Heart right ventricle (tissue), 16 donors: Measurements from ENCODE around the gene SERPINA5. TPM values are rescaled to one million over a fixed set of nuclear protein-coding genes. Genes with fewer than 3 reads are reported as not detected.

ENCODE experiments used
- ATAC-seq, 8 donors: fragments of 200-7000 bp; cut with Tn5 transposase; one replicate each; pipeline ENCODE4 v1.9.1; 2020; ENCODE audit warnings: mild to moderate bottlenecking in 8 of 8, moderate library complexity in 8 of 8, moderate number of reproducible peaks in 1 of 8
- DNase-seq, 2 donors: peaks; one replicate each; pipeline ENCODE4 v3.0.0-alpha.2; 2020
- H3K27ac ChIP-seq, 10 donors: fragments of 200-600 bp; sonication (generic) in 2 of 10; one replicate each; pipeline versions ENCODE4 v1.5.0 to v1.8.0; 2020 to 2022; ENCODE audit warnings: mild to moderate bottlenecking in 3 of 10
- H3K27me3 ChIP-seq, 7 donors: fragments of 200-600 bp; one replicate each; pipeline ENCODE4 v1.8.0; 2021 to 2022; ENCODE audit warnings: mild to moderate bottlenecking in 2 of 7
- H3K36me3 ChIP-seq, 9 donors: fragments of 200-600 bp; sonication (generic) in 1 of 9; one replicate each; pipeline versions ENCODE4 v1.5.0 to v1.8.0; 2020 to 2022; ENCODE audit warnings: mild to moderate bottlenecking in 2 of 9
- H3K4me1 ChIP-seq, 9 donors: fragments of 200-600 bp; sonication (generic) in 1 of 9; one replicate each; pipeline versions ENCODE4 v1.5.0 to v1.8.0; 2020 to 2022; ENCODE audit warnings: mild to moderate bottlenecking in 4 of 9
- H3K4me3 ChIP-seq, 10 donors: fragments of 200-600 bp; sonication (generic) in 2 of 10; one replicate each; pipeline versions ENCODE4 v1.5.0 to v1.8.0; 2020 to 2022; ENCODE audit warnings: mild to moderate bottlenecking in 7 of 10, moderate library complexity in 2 of 10
- H3K9me3 ChIP-seq, 11 donors: fragments of 200-600 bp in 10 of 11; sonication (generic) in 2 of 11; one replicate each; pipeline versions ENCODE4 v1.5.0 to v1.8.0; 2013 to 2022; ENCODE audit warnings: mild to moderate bottlenecking in 2 of 11, control low read depth in 1 of 11, moderate library complexity in 1 of 11
- WGBS, 2 donors: extraction: QIAGEN DNeasy Blood & Tissue Kit; methylation state at CpG; one replicate each; pipeline ENCODE4 v1.1.7; 2013; ENCODE audit warnings: inconsistent platforms in 1 of 2; 5-methylcytosine and 5-hydroxymethylcytosine counted together
- intact Hi-C, 10 donors: fragments of 100-400 bp; cut with DNase I; formaldehyde crosslinking; loops; one replicate each; pipeline versions ENCODE4 v1.11.1 to v1.14.2; 2022
- polyA plus RNA-seq, 2 donors: library from polyadenylated mRNA; stranded (reverse); fragments of 200-250 nt; gene quantifications; one replicate each; pipeline ENCODE4 v1.2.3, GENCODE V29; 2013
- total RNA-seq, 10 donors: library from RNA; stranded (reverse); fragmentation: NEBNext Ultra II Directional in 3 of 10; extraction: Animal tissue kit (Norgen Biotek cat#: 25700) in 3 of 10; gene quantifications; one replicate each; pipeline versions ENCODE4 v1.2.1 to v1.2.4, GENCODE V29; 2021 to 2023
- TF ChIP-seq, protein P1 (sequence below), 9 donors: fragments of 200-600 bp; sonication (generic) in 2 of 9; IDR thresholded peaks; one replicate each; pipeline versions ENCODE4 v1.5.0 to v1.8.0; 2021 to 2022; ENCODE audit warnings: antibody characterized with exemption in 9 of 9, mild to moderate bottlenecking in 5 of 9, moderate library complexity in 1 of 9
- donor health status: Arrhythmogenic right ventricular cardiomyopathy.
- donor health status: ischemic (EF 13 %, LVEDD 7.1; RV severe dilation, severe dysfunction).
- donor health status: healthy with polysubstance abuse.
- donor health status: DM: no; HTN: yes; CAD: no.
- donor health status: DM: no; HTN: no; CAD: no.
- donor health status: ischemic (EF 25% LVEDD 6.9; RV normal size, moderate dysfunction).
- donor health status: ischemic (EF 25% LVEDD 5.7; RV mildly dilated, moderate dysfunction).
- donor health status: healthy.
- donor health status: DM: yes; HTN: yes; CAD: no.
- donor health status: Ischemic cardiomyopathy.
- donor health status: ischemic (EF 35%, LVEDD 5.7; RV mildly dilated, moderate dysfunction).
- donor health status: nonischemic (EF 11% LVEDD 7.7; RV severe dilation, severe dysfunction).
- donor health status: DM: yes; HTN: yes; CAD: no.
- donor health status: PGD.
- donor health status: ischemic (EF 29% LVEDD 5.4; RV normal size, mild dysfunction).
- donor health status: nonischemic (EF 23%, LVEDD 6.1; RV moderate dilation, normal function).

Gene SERPINA5
- total and polyA plus RNA-seq, 12 donors: 0.28 to 4.9 (median 1.4) TPM

DNA sequence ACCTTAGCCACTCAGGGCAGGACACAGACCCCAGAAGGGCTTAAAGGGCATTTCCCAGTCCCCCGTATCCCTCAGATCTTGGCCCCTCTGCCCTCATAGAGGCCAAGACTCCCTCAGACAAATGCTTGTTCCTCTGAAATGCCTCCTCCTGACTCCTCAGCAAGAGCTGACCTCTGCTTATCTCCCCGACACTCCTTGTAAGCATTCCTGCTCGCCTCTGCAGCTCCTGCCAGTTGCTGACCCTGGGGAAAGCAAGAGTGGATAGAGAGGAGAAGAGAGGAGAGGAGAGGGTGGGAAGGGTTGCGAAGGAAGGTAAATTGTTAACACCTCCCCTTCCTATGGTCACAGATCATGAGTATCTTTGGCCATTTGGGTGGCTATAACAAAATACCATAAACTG is 7.1 kb downstream of the SERPINA5 start:
- no peak for DNase-seq
- intact Hi-C loops: no loop called here
- Histone ChIP-seq H3K36me3 (no peaks in the 10 kb centered on the region), H3K27ac (no peak overlapping the region), H3K4me3 (no peak overlapping the region), H3K4me1 (no peaks in the 10 kb centered on the region), H3K9me3 (no peaks in the 10 kb centered on the region), H3K27me3 (peaks cover 0 to 7% (median 0%) of the 10 kb centered on the region in 7 donors)
- 44 to 52% methylated on average over 4 of the region's 4 CpGs for WGBS, 2 donors
- TF ChIP-seq, protein P1, sequence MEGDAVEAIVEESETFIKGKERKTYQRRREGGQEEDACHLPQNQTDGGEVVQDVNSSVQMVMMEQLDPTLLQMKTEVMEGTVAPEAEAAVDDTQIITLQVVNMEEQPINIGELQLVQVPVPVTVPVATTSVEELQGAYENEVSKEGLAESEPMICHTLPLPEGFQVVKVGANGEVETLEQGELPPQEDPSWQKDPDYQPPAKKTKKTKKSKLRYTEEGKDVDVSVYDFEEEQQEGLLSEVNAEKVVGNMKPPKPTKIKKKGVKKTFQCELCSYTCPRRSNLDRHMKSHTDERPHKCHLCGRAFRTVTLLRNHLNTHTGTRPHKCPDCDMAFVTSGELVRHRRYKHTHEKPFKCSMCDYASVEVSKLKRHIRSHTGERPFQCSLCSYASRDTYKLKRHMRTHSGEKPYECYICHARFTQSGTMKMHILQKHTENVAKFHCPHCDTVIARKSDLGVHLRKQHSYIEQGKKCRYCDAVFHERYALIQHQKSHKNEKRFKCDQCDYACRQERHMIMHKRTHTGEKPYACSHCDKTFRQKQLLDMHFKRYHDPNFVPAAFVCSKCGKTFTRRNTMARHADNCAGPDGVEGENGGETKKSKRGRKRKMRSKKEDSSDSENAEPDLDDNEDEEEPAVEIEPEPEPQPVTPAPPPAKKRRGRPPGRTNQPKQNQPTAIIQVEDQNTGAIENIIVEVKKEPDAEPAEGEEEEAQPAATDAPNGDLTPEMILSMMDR (IDR thresholded peaks at IDR 0.05): no peak
- no peak for ATAC-seq

DNA sequence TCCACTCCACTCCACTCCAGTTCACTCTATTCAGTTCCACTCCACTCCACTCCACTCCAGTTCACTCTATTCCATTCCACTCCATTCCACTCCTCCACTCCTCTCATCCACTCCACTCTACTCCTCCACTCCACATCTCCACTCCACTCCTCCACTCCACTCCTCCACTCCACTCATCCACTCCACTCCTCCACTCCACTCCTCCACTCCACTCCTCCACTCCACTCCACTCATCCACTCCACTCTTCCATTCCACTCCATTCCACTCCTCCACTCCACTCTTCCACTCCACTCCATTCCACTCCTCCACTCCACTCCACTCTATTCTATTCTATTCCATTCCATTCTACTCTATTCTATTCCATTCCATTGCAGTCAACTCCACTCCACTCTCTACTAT is 9.8 kb downstream of the SERPINA5 start:
- Histone ChIP-seq H3K9me3 (no peaks in the 10 kb centered on the region), H3K4me1 (peaks cover 0 to 9% (median 0%) of the 10 kb centered on the region in 9 donors), H3K27me3 (peaks cover 0 to 3% (median 0%) of the 10 kb centered on the region in 7 donors), H3K4me3 (no peak overlapping the region), H3K27ac (no peak overlapping the region), H3K36me3 (no peaks in the 10 kb centered on the region)
- no peak for ATAC-seq
- DNase-seq: no peak
- TF ChIP-seq, protein P1 (IDR thresholded peaks at IDR 0.05): no peak
- intact Hi-C loops: no loop called here

DNA sequence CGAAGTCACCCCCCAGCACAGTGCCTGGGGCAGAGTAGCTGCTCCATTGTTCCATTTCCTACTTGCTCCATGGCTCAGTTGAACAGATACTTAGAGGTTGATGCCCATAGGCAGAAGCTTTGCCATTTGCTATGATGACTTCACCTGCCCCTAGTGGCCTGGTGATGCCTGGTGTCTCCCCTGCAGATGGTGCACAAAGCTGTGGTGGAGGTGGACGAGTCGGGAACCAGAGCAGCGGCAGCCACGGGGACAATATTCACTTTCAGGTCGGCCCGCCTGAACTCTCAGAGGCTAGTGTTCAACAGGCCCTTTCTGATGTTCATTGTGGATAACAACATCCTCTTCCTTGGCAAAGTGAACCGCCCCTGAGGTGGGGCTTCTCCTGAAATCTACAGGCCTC is 10.6 kb downstream of the SERPINA5 start:
- H3K9me3 ChIP-seq: no peaks in the 10 kb centered on the region
- TF ChIP-seq, protein P1 (IDR thresholded peaks at IDR 0.05): no peak
- ATAC-seq (no peak), DNase-seq (no peak)
- no peak overlapping the region for H3K4me3 ChIP-seq
- H3K36me3 ChIP-seq: no peaks in the 10 kb centered on the region
- peaks cover 0 to 10% (median 0%) of the 10 kb centered on the region in 9 donors for H3K4me1 ChIP-seq
- intact Hi-C loops: no loop called here
- 87 to 91% methylated on average over 8 of the region's 8 CpGs for WGBS, 2 donors
- no peak overlapping the region for H3K27ac ChIP-seq
- H3K27me3 ChIP-seq: peaks cover 0 to 3% (median 0%) of the 10 kb centered on the region in 7 donors

DNA sequence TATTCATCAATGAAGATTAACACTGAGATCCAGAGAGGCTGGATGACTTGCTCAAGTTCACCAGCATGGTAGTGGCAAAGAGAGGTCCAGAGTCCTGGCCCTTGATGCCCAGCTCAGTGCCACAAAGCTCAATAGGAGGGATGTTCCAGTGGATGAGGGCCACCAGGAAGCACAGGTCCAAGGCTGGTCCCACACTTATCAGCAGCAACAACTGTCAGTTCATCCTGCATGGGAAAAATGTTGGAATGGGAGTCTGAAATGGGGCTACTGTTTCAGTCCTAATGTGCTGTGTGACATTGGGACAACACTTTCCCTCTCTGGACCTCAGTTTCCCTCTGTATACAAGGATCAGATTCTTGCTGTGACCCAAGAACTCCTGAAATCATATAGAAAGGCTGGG is 11.2 kb downstream of the SERPINA5 start:
- no peaks in the 10 kb centered on the region for H3K36me3 ChIP-seq
- TF ChIP-seq, protein P1 (IDR thresholded peaks at IDR 0.05): no peak
- no peak for ATAC-seq
- H3K4me1 ChIP-seq: peaks cover 0 to 10% (median 0%) of the 10 kb centered on the region in 9 donors
- H3K27ac ChIP-seq: no peak overlapping the region
- no peak for DNase-seq
- H3K9me3 ChIP-seq: no peaks in the 10 kb centered on the region
- no peak overlapping the region for H3K4me3 ChIP-seq
- intact Hi-C loops: no loop called here
- peaks cover 0 to 3% (median 0%) of the 10 kb centered on the region in 7 donors for H3K27me3 ChIP-seq
